Loucy (cell line): ENCODE results near the gene RIN3.

Experiments used
- H2AFZ ChIP-seq: fragments of 200-600 bp; sonication (generic); 2 replicates; pipeline ENCODE4 v1.6.0; 2016; ENCODE audit warnings: antibody characterized with exemption, mild to moderate bottlenecking, low read length, moderate library complexity
- H3F3A ChIP-seq: fragments of 200-600 bp; 2 replicates; pipeline ENCODE4 v1.6.0; 2016; ENCODE audit warnings: antibody characterized with exemption, low read depth, mild to moderate bottlenecking
- H3K27me3 ChIP-seq: fragments of 200-600 bp; sonication (generic); 2 replicates; pipeline ENCODE4 v1.6.1; 2014; ENCODE audit warnings: low read length, mild to moderate bottlenecking; ENCODE audit not compliant: insufficient read depth, poor library complexity, severe bottlenecking
- H3K36me3 ChIP-seq: fragments of 200-600 bp; sonication (generic); 2 replicates; pipeline ENCODE4 v1.6.1; 2016; ENCODE audit warnings: low read length; ENCODE audit not compliant: insufficient read depth
- H3K4me1 ChIP-seq: fragments of 200-600 bp; sonication (generic); 2 replicates; pipeline ENCODE4 v1.5.1; 2014; ENCODE audit warnings: low read length, mild to moderate bottlenecking; ENCODE audit not compliant: insufficient read depth, poor library complexity, severe bottlenecking
- H3K4me2 ChIP-seq: fragments of 200-600 bp; sonication (generic); 2 replicates; pipeline ENCODE4 v1.6.0; 2014; ENCODE audit warnings: antibody characterized with exemption, low read length, low read depth, mild to moderate bottlenecking; ENCODE audit not compliant: poor library complexity, severe bottlenecking
- H3K4me3 ChIP-seq: fragments of 200-600 bp; sonication (generic); 2 replicates; pipeline ENCODE4 v1.5.1; 2014; ENCODE audit warnings: low read length, mild to moderate bottlenecking, mixed read lengths; ENCODE audit not compliant: poor library complexity, severe bottlenecking
- H3K79me2 ChIP-seq: fragments of 200-600 bp; sonication (generic); 2 replicates; pipeline ENCODE4 v1.6.1; 2014; ENCODE audit warnings: low read length; ENCODE audit not compliant: insufficient read depth
- H3K9ac ChIP-seq: fragments of 200-600 bp; sonication (generic); 2 replicates; pipeline ENCODE4 v1.6.0; 2014; ENCODE audit warnings: mild to moderate bottlenecking, low read depth, low read length, moderate library complexity; ENCODE audit not compliant: poor library complexity, severe bottlenecking
- H3K9me2 ChIP-seq: fragments of 200-600 bp; sonication (generic); replicated peaks from 2 replicates; pipeline ENCODE4 v1.6.1; 2016; ENCODE audit warnings: low read depth, low read length, mixed read lengths
- H3K9me3 ChIP-seq: fragments of 200-600 bp; sonication (generic); 2 replicates; pipeline ENCODE4 v1.6.1; 2014; ENCODE audit warnings: mild to moderate bottlenecking, antibody characterized with exemption, low read length, low read depth; ENCODE audit not compliant: insufficient read depth
- H4K20me1 ChIP-seq: fragments of 200-600 bp; sonication (generic); 2 replicates; pipeline ENCODE4 v1.6.0; 2014; ENCODE audit warnings: antibody characterized with exemption, low read length, mild to moderate bottlenecking; ENCODE audit not compliant: insufficient read depth, poor library complexity, severe bottlenecking
- CTCF ChIP-seq: fragments of 200-600 bp; sonication (generic); conservative IDR thresholded peaks from 2 replicates; pipeline ENCODE4 v1.5.1; 2014; ENCODE audit warnings: mild to moderate bottlenecking, antibody characterized with exemption, low read length
- EZH2phosphoT487 ChIP-seq: fragments of 200-600 bp; IDR thresholded peaks from 2 replicates; pipeline ENCODE4 v1.6.1; 2018; ENCODE audit warnings: antibody characterized with exemption, mild to moderate bottlenecking, moderate library complexity, borderline replicate concordance

Gene RIN3

GRCh38 chr14:92716131-92716530 lies 202.6 kb downstream of the RIN3 start:
- H3K36me3 ChIP-seq: no peaks in the 10 kb centered on the region
- H4K20me1 ChIP-seq: no peaks in the 10 kb centered on the region
- H3F3A ChIP-seq: no peaks in the 10 kb centered on the region
- no peaks in the 10 kb centered on the region for H3K79me2 ChIP-seq
- H3K4me2 ChIP-seq: no peak overlapping the region
- H3K4me1 ChIP-seq: peaks cover 19% of the 10 kb centered on the region
- no peak overlapping the region for H2AFZ ChIP-seq
- H3K9me2 ChIP-seq: no peaks in the 10 kb centered on the region
- H3K4me3 ChIP-seq: no peak overlapping the region
- no peaks in the 10 kb centered on the region for H3K27me3 ChIP-seq
- H3K9me3 ChIP-seq: no peaks in the 10 kb centered on the region
- H3K9ac ChIP-seq: no peak overlapping the region
- TF ChIP-seq CTCF (no peak), EZH2phosphoT487 (no peak)

DNA sequence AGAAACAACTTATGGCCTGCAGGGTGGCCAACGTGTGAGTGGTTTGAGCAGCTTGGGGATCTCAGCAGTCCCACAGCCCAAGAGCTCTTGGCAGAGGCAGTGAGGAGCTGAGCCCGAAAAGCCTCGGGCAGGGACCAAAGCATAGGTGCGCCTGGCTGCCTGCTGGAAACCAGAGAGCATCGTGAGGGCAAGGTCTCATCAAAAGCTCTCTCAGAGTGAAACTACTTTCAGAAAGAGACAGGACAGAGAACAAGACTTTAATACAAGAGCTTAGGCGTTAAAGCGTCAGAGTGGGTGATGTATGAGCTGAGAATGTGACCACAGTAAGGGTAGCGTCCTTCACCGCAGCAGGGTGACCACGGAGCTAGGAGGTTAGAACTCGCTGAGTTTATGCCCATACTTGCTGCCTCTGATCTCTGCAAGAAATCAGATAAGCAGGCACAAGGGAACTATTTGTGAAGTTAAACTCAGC lies 204.0 kb downstream of the RIN3 start:
- TF ChIP-seq EZH2phosphoT487 (no peak), CTCF (no peak)
- Histone ChIP-seq H3K79me2 (no peaks in the 10 kb centered on the region), H3K4me2 (peak overlapping the region; percentile 62), H3K9me2 (no peaks in the 10 kb centered on the region), H4K20me1 (no peaks in the 10 kb centered on the region), H3K9me3 (no peaks in the 10 kb centered on the region), H3K27me3 (no peaks in the 10 kb centered on the region), H3K4me3 (peak overlapping the region; percentile 53), H3K4me1 (peaks cover 19% of the 10 kb centered on the region), H3K36me3 (no peaks in the 10 kb centered on the region), H3K9ac (peak overlapping the region; percentile 52), H3F3A (no peaks in the 10 kb centered on the region), H2AFZ (peak overlapping the region; percentile 35)

- no peaks in the 10 kb centered on the region for H3F3A ChIP-seq
- TF ChIP-seq EZH2phosphoT487 (no peak), CTCF (no peak)
- no peaks in the 10 kb centered on the region for H3K9me3 ChIP-seq
- H3K4me1 ChIP-seq: peaks cover 19% of the 10 kb centered on the region
- no peak overlapping the region for H3K4me3 ChIP-seq
- H4K20me1 ChIP-seq: no peaks in the 10 kb centered on the region
- no peak overlapping the region for H2AFZ ChIP-seq
- H3K9ac ChIP-seq: no peak overlapping the region
- no peaks in the 10 kb centered on the region for H3K27me3 ChIP-seq
- H3K36me3 ChIP-seq: no peaks in the 10 kb centered on the region
- no peaks in the 10 kb centered on the region for H3K79me2 ChIP-seq
- no peaks in the 10 kb centered on the region for H3K9me2 ChIP-seq
- H3K4me2 ChIP-seq: no peak overlapping the region
Measured at GRCh38 chr14:92718664-92719063, 205.1 kb downstream of the RIN3 start.
